ENCODE data around the gene AKTIP. TPM values are rescaled to one million over a fixed set of nuclear protein-coding genes. Genes with fewer than 3 reads are reported as not detected.
"Not testable (repeated sequence)": the region's sequence is repeated elsewhere in the genome, so short reads cannot be mapped to it uniquely, and the experiment has no call there.

Gene AKTIP
- total RNA-seq, 2 experiments from 2014 or later, result 24.4 to 24.7 TPM

- CTCF ChIA-PET, result no interaction called here
- peaks cover 30% of the 10 kb centered on the region for H3K4me1 Mint-ChIP-seq (ENCODE audit: low read depth)
Measured at GRCh38 chr16:53542283-53542682, 39.3 kb upstream of the AKTIP start.

DNA sequence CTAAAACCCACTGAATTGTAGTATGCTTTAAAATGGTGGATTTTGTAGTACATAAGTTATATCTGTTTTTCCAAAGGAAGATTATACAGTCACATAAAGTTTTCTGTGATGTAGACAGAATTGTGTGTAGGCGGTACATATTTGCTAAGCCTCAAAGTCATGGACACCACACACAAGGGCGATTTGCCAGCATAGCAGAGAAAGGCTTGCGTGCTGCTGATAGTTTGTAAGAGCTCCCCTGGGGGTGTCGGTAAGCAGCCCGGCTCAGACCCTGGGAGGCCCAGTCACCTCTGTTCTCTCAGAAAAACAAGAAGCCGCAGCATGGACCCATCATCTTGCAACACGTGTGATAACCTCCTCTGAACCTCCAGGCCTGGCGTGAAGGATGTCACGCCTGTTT is 38.3 kb upstream of the AKTIP start:
- ATAC-seq (no peak), DNase-seq (no peak)
- H3K4me3 Mint-ChIP-seq, result no peak overlapping the region
- peaks cover 15% of the 10 kb centered on the region for H3K27me3 Mint-ChIP-seq
- H3K27ac Mint-ChIP-seq, result no peak overlapping the region
- no peaks in the 10 kb centered on the region for H3K9me3 Mint-ChIP-seq
- TF ChIP-seq, protein P1, sequence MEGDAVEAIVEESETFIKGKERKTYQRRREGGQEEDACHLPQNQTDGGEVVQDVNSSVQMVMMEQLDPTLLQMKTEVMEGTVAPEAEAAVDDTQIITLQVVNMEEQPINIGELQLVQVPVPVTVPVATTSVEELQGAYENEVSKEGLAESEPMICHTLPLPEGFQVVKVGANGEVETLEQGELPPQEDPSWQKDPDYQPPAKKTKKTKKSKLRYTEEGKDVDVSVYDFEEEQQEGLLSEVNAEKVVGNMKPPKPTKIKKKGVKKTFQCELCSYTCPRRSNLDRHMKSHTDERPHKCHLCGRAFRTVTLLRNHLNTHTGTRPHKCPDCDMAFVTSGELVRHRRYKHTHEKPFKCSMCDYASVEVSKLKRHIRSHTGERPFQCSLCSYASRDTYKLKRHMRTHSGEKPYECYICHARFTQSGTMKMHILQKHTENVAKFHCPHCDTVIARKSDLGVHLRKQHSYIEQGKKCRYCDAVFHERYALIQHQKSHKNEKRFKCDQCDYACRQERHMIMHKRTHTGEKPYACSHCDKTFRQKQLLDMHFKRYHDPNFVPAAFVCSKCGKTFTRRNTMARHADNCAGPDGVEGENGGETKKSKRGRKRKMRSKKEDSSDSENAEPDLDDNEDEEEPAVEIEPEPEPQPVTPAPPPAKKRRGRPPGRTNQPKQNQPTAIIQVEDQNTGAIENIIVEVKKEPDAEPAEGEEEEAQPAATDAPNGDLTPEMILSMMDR (IDR thresholded peaks at IDR 0.05), result no peak
- peaks cover 26% of the 10 kb centered on the region for H3K4me1 Mint-ChIP-seq (ENCODE audit: low read depth)
- CTCF ChIA-PET, result interaction anchor here (1.0 kb wide), 1 partner anchor 9 kb away, joined by 4 read pairs; no protein-coding TSS in a partner anchor
- POLR2A ChIA-PET, result no interaction called here
- intact Hi-C loops (cut with micrococcal nuclease), result no loop called here
- no peaks in the 10 kb centered on the region for H3K36me3 Mint-ChIP-seq (ENCODE audit: low read depth)

More at GRCh38 chr16:53542283-53542682, 39.3 kb upstream of the AKTIP start:
- H3K4me3 Mint-ChIP-seq, result no peak overlapping the region
- POLR2A ChIA-PET, result no interaction called here
- peaks cover 19% of the 10 kb centered on the region for H3K27me3 Mint-ChIP-seq
- DNase-seq, result no peak
- no peak overlapping the region for H3K27ac Mint-ChIP-seq
- no peaks in the 10 kb centered on the region for H3K9me3 Mint-ChIP-seq
- TF ChIP-seq, protein P1 (IDR thresholded peaks at IDR 0.05), result no peak
- ATAC-seq, result no peak
- no peaks in the 10 kb centered on the region for H3K36me3 Mint-ChIP-seq (ENCODE audit: low read depth)
- intact Hi-C loops (cut with micrococcal nuclease), result no loop called here

DNA sequence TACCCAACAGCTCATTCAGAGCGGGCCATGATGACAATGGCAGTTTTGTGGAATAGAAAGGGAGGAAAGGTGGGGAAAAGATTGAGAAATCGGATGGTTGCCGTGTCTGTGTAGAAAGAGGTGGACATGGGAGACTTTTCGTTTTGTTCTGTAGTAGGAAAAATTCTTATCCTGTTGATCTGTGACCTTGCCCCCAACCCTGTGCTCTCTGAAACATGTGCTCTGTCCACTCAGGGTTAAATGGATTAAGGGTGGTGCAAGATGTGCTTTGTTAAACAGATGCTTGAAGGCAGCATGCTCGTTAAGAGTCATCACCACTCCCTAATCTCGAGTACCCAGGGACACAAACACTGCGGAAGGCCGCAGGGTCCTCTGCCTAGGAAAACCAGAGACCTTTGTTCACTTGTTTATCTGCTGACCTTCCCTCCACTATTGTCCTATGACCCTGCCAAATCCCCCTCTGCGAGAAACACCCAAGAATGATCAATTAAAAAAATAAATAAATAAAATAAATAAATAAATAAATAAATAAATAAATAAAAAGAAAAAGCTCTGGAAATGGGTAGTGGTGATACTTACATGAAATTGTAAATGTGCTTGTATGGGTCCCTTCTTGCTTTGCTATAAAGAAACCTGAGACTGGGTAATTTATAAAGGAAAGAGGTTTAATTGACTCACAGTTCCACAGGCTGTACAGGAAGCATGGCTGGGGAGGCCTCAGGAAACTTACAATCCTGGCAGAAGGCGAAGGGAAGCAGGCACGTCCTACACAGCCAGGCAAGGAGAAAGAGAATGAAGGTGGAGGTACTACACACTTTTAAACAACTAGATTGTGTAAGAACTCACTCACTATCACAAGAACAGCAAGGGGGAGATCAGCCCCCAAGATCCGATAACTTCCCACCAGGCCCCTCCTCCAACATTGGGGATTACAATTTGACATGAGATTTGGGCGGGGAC is 37.0 kb upstream of the AKTIP start:
- DNase-seq; H3K4me3 Mint-ChIP-seq; H3K27ac Mint-ChIP-seq; H3K9me3 Mint-ChIP-seq; H3K36me3 Mint-ChIP-seq (ENCODE audit: low read depth); intact Hi-C loops (cut with micrococcal nuclease); POLR2A ChIA-PET; ATAC-seq: not testable (repeated sequence)
- CTCF ChIA-PET, result interaction anchor here (1.0 kb wide), 1 partner anchor 10 kb away, joined by 4 read pairs; no protein-coding TSS in a partner anchor
- H3K27me3 Mint-ChIP-seq, result peaks cover 15% of the 10 kb centered on the region
- H3K4me1 Mint-ChIP-seq (ENCODE audit: low read depth), result peaks cover 25% of the 10 kb centered on the region

GRCh38 chr16:53539346-53539745 is 36.3 kb upstream of the AKTIP start:
- H3K9me3 Mint-ChIP-seq; H3K4me3 Mint-ChIP-seq; ATAC-seq; DNase-seq; POLR2A ChIA-PET; H3K27ac Mint-ChIP-seq; intact Hi-C loops (cut with micrococcal nuclease); H3K36me3 Mint-ChIP-seq (ENCODE audit: low read depth); CTCF ChIA-PET: not testable (repeated sequence)
- Mint-ChIP-seq H3K4me1 (ENCODE audit: low read depth) (peaks cover 25% of the 10 kb centered on the region), H3K27me3 (peaks cover 13% of the 10 kb centered on the region)

GRCh38 chr16:53537626-53538025 is 34.6 kb upstream of the AKTIP start:
- H3K4me3 Mint-ChIP-seq, result no peak overlapping the region

More at GRCh38 chr16:53537626-53538025, 34.6 kb upstream of the AKTIP start:
- no peaks in the 10 kb centered on the region for H3K36me3 Mint-ChIP-seq (ENCODE audit: low read depth)
- ATAC-seq, result no peak
- H3K9me3 Mint-ChIP-seq, result no peaks in the 10 kb centered on the region
- ChIA-PET POLR2A (no interaction called here), CTCF (interaction anchor here (2.3 kb wide), 1 partner anchor 12 kb away, joined by 17 read pairs; no protein-coding TSS in a partner anchor)
- intact Hi-C loops (cut with micrococcal nuclease), result no loop called here
- peaks cover 24% of the 10 kb centered on the region for H3K4me1 Mint-ChIP-seq (ENCODE audit: low read depth)
- H3K27ac Mint-ChIP-seq, result peak overlapping the region; percentile 52
- no peak for DNase-seq
- peaks cover 4% of the 10 kb centered on the region for H3K27me3 Mint-ChIP-seq
- TF ChIP-seq, protein P1 (IDR thresholded peaks at IDR 0.05), result no peak
